K562 treated with DMSO at 1 percent for 12 hours (cell line): ENCODE measurements around the gene DOCK9. TPM values are rescaled to one million over a fixed set of nuclear protein-coding genes. Genes with fewer than 3 reads are reported as not detected.

Experiments
- total RNA-seq: library from RNA; unstranded; fragments of 300-600 nt; gene quantifications from 2 replicates; pipeline ENCODE4 v1.2.3, GENCODE V29; 2022; ENCODE audit not compliant: insufficient read depth

DOCK9 gene, protein sequence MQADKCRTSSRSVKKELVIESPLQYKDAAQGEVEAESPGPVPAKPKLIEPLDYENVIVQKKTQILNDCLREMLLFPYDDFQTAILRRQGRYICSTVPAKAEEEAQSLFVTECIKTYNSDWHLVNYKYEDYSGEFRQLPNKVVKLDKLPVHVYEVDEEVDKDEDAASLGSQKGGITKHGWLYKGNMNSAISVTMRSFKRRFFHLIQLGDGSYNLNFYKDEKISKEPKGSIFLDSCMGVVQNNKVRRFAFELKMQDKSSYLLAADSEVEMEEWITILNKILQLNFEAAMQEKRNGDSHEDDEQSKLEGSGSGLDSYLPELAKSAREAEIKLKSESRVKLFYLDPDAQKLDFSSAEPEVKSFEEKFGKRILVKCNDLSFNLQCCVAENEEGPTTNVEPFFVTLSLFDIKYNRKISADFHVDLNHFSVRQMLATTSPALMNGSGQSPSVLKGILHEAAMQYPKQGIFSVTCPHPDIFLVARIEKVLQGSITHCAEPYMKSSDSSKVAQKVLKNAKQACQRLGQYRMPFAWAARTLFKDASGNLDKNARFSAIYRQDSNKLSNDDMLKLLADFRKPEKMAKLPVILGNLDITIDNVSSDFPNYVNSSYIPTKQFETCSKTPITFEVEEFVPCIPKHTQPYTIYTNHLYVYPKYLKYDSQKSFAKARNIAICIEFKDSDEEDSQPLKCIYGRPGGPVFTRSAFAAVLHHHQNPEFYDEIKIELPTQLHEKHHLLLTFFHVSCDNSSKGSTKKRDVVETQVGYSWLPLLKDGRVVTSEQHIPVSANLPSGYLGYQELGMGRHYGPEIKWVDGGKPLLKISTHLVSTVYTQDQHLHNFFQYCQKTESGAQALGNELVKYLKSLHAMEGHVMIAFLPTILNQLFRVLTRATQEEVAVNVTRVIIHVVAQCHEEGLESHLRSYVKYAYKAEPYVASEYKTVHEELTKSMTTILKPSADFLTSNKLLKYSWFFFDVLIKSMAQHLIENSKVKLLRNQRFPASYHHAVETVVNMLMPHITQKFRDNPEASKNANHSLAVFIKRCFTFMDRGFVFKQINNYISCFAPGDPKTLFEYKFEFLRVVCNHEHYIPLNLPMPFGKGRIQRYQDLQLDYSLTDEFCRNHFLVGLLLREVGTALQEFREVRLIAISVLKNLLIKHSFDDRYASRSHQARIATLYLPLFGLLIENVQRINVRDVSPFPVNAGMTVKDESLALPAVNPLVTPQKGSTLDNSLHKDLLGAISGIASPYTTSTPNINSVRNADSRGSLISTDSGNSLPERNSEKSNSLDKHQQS (N-terminal part only)
- 8.3 and 31.2 TPM in 2 replicates for total RNA-seq

DNA sequence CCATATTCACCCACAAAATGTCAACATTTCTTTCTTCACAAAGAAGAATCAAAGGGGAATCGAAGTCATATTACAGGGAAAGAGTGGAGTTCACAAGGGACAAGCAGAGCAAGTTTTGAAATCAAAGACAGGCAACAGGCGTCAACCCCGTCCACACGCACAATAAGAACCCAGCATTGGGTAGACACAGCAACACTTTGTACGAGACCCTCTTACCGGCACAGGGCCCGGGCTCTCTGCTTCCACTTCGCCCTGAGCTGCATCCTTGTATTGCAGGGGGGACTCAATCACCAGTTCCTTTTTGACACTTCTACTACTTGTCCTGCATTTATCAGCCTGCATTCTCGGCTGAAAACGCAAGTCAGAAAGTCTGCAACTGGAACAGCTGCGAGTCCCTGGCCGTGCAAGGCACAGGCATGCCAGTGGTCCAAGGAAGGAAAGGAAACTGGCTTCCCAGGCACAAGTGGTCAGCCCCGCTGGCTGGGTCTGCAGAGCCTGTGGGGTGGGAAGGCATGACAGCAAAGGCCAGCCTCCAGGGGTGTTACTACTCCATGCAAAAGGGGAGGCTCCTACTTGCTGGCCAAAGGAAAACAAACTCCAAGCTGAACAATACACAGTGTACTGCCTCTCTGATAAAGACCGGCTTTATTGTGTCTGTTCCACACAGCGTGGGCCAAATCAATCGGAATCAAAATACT lies at the start of gene DOCK9:
Gene DOCK9, minus strand, starts transcription at position 497 of the 698 bp plus-strand sequence. Its CDS starts 155 bp downstream, at position 342.

DNA sequence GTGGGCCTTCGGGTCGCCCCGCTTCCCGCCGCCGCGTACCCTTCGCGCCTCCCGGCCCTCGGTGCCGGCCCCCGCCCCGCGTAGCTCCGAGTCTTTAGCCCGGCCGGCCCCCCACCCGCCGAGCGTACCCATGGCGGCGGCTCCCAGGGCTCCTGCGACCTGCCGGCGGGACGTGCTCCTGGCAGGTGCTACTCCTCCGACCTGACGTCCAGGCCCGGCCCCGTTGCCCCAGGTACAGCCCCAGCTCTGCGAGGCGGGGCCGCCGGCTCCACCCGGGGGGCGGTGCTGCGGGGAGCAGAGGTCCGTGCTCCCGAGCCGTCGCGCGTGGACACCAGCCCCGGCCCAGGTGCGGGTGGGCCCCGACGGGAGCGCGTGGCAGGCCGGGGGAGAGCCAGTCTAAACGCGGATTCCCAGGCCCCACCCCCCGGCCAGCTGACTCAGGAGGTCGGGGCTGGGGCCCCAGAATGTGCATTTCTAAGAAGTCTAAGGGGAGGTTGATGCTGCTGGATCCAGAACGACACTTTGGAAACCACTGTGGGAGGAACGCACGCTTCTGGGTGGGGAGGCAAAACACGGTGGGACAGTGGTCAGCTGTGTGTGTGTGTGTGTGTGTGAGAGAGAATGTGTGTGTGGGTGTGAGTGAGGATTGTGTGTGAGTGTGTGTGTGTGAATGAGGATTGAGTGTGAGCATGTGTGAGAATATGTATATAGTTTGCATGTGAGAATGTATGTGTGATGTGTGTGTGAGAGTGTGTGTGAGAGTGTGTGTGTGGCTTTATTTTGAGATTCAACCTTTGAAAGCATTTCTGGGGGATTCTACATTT lies 225.2 kb downstream of the DOCK9 start, which contains the start of gene SLC15A1:
Gene SLC15A1, minus strand, starts transcription at position 206 of the 824 bp plus-strand sequence. Its CDS starts 74 bp downstream, at position 132.

Other genes with a start within 250 kb of the DOCK9 start
- not detected in 2 replicates for gene SLC15A1, start 225.4 kb downstream of the DOCK9 start, total RNA-seq
- gene UBAC2, start 222.8 kb upstream of the DOCK9 start, total RNA-seq = 38.3 and 52.4 TPM in 2 replicates